ENCODE data around the gene CACNA1C.

DNA sequence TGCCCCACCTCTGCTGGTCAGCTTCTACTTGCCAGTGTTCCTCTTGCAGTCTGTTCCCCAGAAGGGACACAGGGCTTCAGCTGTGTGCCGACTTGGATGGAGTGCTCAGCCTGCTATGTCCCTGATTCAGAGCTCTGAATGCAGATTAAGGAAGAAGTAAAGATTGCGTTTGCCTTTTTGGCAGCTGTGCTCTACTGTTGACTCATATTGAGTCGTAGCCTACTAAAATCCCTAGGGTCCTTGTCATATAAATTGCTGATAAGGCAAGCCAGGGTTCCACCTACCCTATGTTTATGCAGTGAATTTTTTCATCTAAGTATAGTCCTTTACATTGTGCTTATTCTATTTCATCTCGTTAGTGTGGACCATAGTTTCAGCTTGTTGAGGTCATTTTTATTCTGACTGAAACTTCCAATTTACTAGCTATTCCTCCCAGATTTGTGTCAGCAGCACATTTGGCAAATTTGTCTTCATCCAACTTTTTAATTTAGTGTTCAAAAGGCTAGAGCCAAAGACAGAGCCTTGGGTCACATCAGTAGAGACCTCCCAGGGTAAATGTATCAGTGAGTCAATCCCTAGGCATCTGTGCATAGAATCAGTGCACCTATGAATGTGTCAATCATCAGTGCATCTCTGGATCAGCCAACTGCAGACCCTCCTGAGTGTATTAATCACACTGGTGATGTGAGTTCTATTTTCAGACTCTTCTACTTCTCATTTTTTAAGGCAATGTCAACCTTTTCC lies 31.9 kb downstream of the CACNA1C start:
- TF ChIP-seq CTCF (IDR thresholded peaks at IDR 0.05 in 2 of 3, conservative IDR thresholded peaks at IDR 0.05 in 1 of 3; ENCODE audit: control insufficient read depth in 2 of 3, extremely low read depth in 1 of 3, insufficient read depth in 1 of 3, low read depth in 3 of 3, low read length in 3 of 3): no peak
- TF ChIP-seq, protein P1, sequence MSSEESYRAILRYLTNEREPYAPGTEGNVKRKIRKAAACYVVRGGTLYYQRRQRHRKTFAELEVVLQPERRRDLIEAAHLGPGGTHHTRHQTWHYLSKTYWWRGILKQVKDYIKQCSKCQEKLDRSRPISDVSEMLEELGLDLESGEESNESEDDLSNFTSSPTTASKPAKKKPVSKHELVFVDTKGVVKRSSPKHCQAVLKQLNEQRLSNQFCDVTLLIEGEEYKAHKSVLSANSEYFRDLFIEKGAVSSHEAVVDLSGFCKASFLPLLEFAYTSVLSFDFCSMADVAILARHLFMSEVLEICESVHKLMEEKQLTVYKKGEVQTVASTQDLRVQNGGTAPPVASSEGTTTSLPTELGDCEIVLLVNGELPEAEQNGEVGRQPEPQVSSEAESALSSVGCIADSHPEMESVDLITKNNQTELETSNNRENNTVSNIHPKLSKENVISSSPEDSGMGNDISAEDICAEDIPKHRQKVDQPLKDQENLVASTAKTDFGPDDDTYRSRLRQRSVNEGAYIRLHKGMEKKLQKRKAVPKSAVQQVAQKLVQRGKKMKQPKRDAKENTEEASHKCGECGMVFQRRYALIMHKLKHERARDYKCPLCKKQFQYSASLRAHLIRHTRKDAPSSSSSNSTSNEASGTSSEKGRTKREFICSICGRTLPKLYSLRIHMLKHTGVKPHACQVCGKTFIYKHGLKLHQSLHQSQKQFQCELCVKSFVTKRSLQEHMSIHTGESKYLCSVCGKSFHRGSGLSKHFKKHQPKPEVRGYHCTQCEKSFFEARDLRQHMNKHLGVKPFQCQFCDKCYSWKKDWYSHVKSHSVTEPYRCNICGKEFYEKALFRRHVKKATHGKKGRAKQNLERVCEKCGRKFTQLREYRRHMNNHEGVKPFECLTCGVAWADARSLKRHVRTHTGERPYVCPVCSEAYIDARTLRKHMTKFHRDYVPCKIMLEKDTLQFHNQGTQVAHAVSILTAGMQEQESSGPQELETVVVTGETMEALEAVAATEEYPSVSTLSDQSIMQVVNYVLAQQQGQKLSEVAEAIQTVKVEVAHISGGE (CRISPR knock-in tag; IDR thresholded peaks at IDR 0.05): no peak
- no peak for TF ChIP-seq EP300 (IDR thresholded peaks at IDR 0.05; ENCODE audit: borderline replicate concordance in 1 of 2, control insufficient read depth in 1 of 2, low read depth in 2 of 2, low read length in 2 of 2)
- TF ChIP-seq RCOR1 (conservative IDR thresholded peaks at IDR 0.05; ENCODE audit: low read depth, low read length): no peak
- no peak for TF ChIP-seq JUND (IDR thresholded peaks at IDR 0.05; ENCODE audit: low read depth, low read length)

Data from GM12878 (cell line).